Thoracic aorta (tissue), 2 donors: ENCODE data around the gene UNC45B. TPM values are rescaled to one million over a fixed set of nuclear protein-coding genes. Genes with fewer than 3 reads are reported as not detected.

ENCODE experiments used
- ATAC-seq: fragments of 150-250 bp; one replicate; pipeline ENCODE4 v1.8.0; 2017; ENCODE audit warnings: low read depth; ENCODE audit not compliant: insufficient number of reproducible peaks, low FRiP score
- DNase-seq: peaks from one replicate; pipeline ENCODE4 v3.0.0-alpha.2; 2020; ENCODE audit warnings: low spot score
- H3K27ac ChIP-seq, 2 donors: fragments of 200-600 bp; sonication (generic); 1 replicate in 1 of 2; 2 replicates in 1 of 2; pipeline ENCODE4 v1.5.1; 2016; ENCODE audit warnings: mild to moderate bottlenecking in 2 of 2, moderate library complexity in 2 of 2
- H3K27me3 ChIP-seq: fragments of 200-600 bp; sonication (generic); replicated peaks from 2 replicates; pipeline ENCODE4 v1.6.0; 2016; ENCODE audit warnings: mild to moderate bottlenecking; ENCODE audit not compliant: insufficient read depth
- H3K36me3 ChIP-seq: fragments of 200-600 bp; sonication (generic); one replicate; pipeline ENCODE4 v1.5.1; 2016
- H3K4me1 ChIP-seq, 2 donors: fragments of 200-600 bp; sonication (generic); 1 replicate in 1 of 2; 2 replicates in 1 of 2; pipeline versions ENCODE4 v1.5.1 to v1.6.0; 2016; ENCODE audit warnings: low read depth in 2 of 2, mild to moderate bottlenecking in 1 of 2; ENCODE audit not compliant: control insufficient read depth in 1 of 2
- H3K4me3 ChIP-seq: fragments of 200-600 bp; sonication (generic); 2 replicates; pipeline ENCODE4 v1.5.1; 2016; ENCODE audit warnings: mild to moderate bottlenecking
- H3K9me3 ChIP-seq: fragments of 200-600 bp; sonication (generic); 2 replicates; pipeline ENCODE4 v1.5.1; 2016
- CTCF ChIP-seq: fragments of 200-600 bp; sonication (generic); IDR thresholded peaks from one replicate; pipeline ENCODE4 v1.5.1; 2019; ENCODE audit warnings: antibody characterized with exemption
- total RNA-seq, 2 donors: library from RNA; depleted of rRNA; stranded (reverse); fragments of >200 nt; gene quantifications; one replicate each; pipeline versions ENCODE4 v1.1.0 to v1.2.3, GENCODE V29; 2016

UNC45B gene
- total RNA-seq, 2 donors from 2014 or later: not detected

- DNase-seq: peak; percentile 24
- Histone ChIP-seq H3K36me3 (peaks cover 16% of the 10 kb centered on the region), H3K27me3 (no peaks in the 10 kb centered on the region), H3K4me3 (peak within 1 kb of the TSS; percentile 80), H3K4me1 (peaks cover 7 to 14% of the 10 kb centered on the region in 2 donors), H3K9me3 (no peaks in the 10 kb centered on the region), H3K27ac (no peak within 1 kb of the TSS)
- ATAC-seq: peak; percentile 62
- TF ChIP-seq CTCF: peak; percentile 90
These were observed 5.7 kb upstream of the UNC45B start, which contains the start of gene NLE1 for GRCh38 chr17:35141681-35142466. Gene NLE1 (minus strand): TSS chr17:35142303. CDS start chr17:35142275, 28 bp downstream.

DNA sequence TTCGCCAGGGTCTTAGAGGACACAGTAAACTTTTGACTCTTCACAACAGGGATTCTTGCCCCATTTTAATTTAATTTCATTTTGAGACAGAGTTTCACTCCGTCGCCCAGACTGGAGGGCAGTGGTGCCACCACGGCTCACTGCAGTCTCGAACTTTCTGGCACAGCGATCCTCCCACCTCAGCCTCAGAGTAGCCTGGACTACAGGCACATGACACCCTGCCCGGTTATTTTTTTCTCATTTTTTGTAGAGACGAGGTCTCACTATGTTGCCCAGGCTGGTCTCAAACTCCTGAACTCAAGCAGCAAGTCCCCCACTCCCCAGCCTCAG lies 5.2 kb upstream of the UNC45B start:
- no peak for TF ChIP-seq CTCF
- no peaks in the 10 kb centered on the region for H3K27me3 ChIP-seq
- no peaks in the 10 kb centered on the region for H3K9me3 ChIP-seq
- peaks cover 10% of the 10 kb centered on the region for H3K36me3 ChIP-seq
- peak overlapping the region; percentile 80 for H3K4me3 ChIP-seq
- ATAC-seq (no peak), DNase-seq (no peak)
- H3K27ac ChIP-seq: no peak overlapping the region
- H3K4me1 ChIP-seq: peaks cover 7 to 14% of the 10 kb centered on the region in 2 donors

DNA sequence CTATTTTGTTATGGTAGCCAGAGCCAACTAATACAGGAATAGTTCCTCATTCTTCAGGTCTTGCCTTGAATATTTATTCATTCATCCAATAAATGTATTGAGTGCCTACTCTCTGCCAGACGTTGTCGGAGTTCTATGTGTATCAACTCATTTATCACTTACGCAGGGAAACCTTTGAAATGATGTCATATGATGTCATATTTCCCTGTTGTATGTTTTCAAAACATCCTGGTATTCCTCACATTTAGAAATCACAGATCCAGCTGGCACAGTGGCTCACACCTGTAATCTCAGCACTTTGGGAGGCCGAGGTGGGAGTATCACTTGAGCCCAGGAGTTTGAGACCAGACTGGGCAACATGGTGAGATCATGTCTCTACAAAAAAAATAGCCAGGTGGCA lies 2.8 kb upstream of the UNC45B start:
- DNase-seq (no peak), ATAC-seq (no peak)
- peaks cover 7 to 14% of the 10 kb centered on the region in 2 donors for H3K4me1 ChIP-seq
- no peaks in the 10 kb centered on the region for H3K9me3 ChIP-seq
- H3K27ac ChIP-seq: no peak overlapping the region
- H3K4me3 ChIP-seq: no peak overlapping the region
- no peaks in the 10 kb centered on the region for H3K27me3 ChIP-seq
- H3K36me3 ChIP-seq: no peaks in the 10 kb centered on the region
- TF ChIP-seq CTCF: no peak

- no peak for DNase-seq
- Histone ChIP-seq H3K4me1 (peaks cover 3 to 4% of the 10 kb centered on the region in 2 donors), H3K27ac (no peak overlapping the region), H3K27me3 (no peaks in the 10 kb centered on the region), H3K4me3 (no peak overlapping the region), H3K9me3 (no peaks in the 10 kb centered on the region), H3K36me3 (no peaks in the 10 kb centered on the region)
- no peak for TF ChIP-seq CTCF
- no peak for ATAC-seq
These were observed 1.3 kb upstream of the UNC45B start for GRCh38 chr17:35146214-35146833.

GRCh38 chr17:35148144-35148543 lies 527 bp downstream of the UNC45B start:
- H3K4me3 ChIP-seq: no peak overlapping the region
- H3K27me3 ChIP-seq: no peaks in the 10 kb centered on the region
- no peak overlapping the region for H3K27ac ChIP-seq
- no peak for TF ChIP-seq CTCF
- no peak for ATAC-seq
- no peaks in the 10 kb centered on the region for H3K36me3 ChIP-seq
- DNase-seq: no peak
- H3K9me3 ChIP-seq: no peaks in the 10 kb centered on the region
- H3K4me1 ChIP-seq: no peaks in the 10 kb centered on the region
